Measurements from ENCODE around the gene CCL28. TPM values are rescaled to one million over a fixed set of nuclear protein-coding genes. Genes with fewer than 3 reads are reported as not detected.

CCL28 gene
- total and polyA plus RNA-seq, 2 donors (not counting 1 experiment from before 2014, with no cell fraction given): 1.1 to 2.0 TPM

GRCh38 chr5:43352131-43352530 lies 60.1 kb downstream of the CCL28 start:
- no peak overlapping the region for H2AFZ ChIP-seq (ENCODE audit: low read length)
- no peaks in the 10 kb centered on the region for H3K9me3 ChIP-seq (ENCODE audit: control insufficient read depth, insufficient read depth, low read depth, low read length)
- no peak for DNase-seq (ENCODE audit: low read depth in 2 of 2)
- TF ChIP-seq EZH2 (IDR thresholded peaks at IDR 0.05; ENCODE audit: low read length, missing control alignments): no peak
- TF ChIP-seq CTCF (conservative IDR thresholded peaks at IDR 0.05 in 1 of 2, IDR thresholded peaks at IDR 0.05 in 1 of 2; ENCODE audit: low read depth in 1 of 2, low read length in 2 of 2): no peak
- H3K9ac ChIP-seq (ENCODE audit: insufficient read depth, low read length): no peak overlapping the region
- H3K27ac ChIP-seq (ENCODE audit: insufficient read depth, low read length): no peak overlapping the region
- H3K4me1 ChIP-seq (ENCODE audit: control insufficient read depth, extremely low read depth, insufficient read depth, low read length): no peaks in the 10 kb centered on the region
- peaks cover 6% of the 10 kb centered on the region for H3K27me3 ChIP-seq (ENCODE audit: control insufficient read depth, insufficient read depth, low read length)
- H3K36me3 ChIP-seq (ENCODE audit: control insufficient read depth, insufficient read depth, low read length): no peaks in the 10 kb centered on the region
- H3K79me2 ChIP-seq (ENCODE audit: control insufficient read depth, insufficient read depth, low read length): no peaks in the 10 kb centered on the region
- H4K20me1 ChIP-seq (ENCODE audit: control insufficient read depth, extremely low read depth, insufficient read depth, low read length): no peaks in the 10 kb centered on the region
- no peak overlapping the region for H3K4me2 ChIP-seq (ENCODE audit: extremely low read depth, insufficient read depth, low read length)
- H3K4me3 ChIP-seq (replicated peaks in 1 of 4; ENCODE audit: control extremely low read depth in 1 of 4, insufficient read depth in 1 of 4, low read depth in 3 of 4, low read length in 4 of 4): no peak overlapping the region

GRCh38 chr5:43348861-43349363 lies 63.3 kb downstream of the CCL28 start:
- Histone ChIP-seq H3K4me1 (ENCODE audit: control insufficient read depth, extremely low read depth, insufficient read depth, low read length) (no peaks in the 10 kb centered on the region), H4K20me1 (ENCODE audit: control insufficient read depth, extremely low read depth, insufficient read depth, low read length) (no peaks in the 10 kb centered on the region), H3K9ac (ENCODE audit: insufficient read depth, low read length) (no peak overlapping the region), H3K79me2 (ENCODE audit: control insufficient read depth, insufficient read depth, low read length) (no peaks in the 10 kb centered on the region), H3K4me3 (replicated peaks in 1 of 4; ENCODE audit: control extremely low read depth in 1 of 4, insufficient read depth in 1 of 4, low read depth in 3 of 4, low read length in 4 of 4) (no peak overlapping the region), H3K27me3 (ENCODE audit: control insufficient read depth, insufficient read depth, low read length) (peaks cover 2% of the 10 kb centered on the region), H3K36me3 (ENCODE audit: control insufficient read depth, insufficient read depth, low read length) (no peaks in the 10 kb centered on the region), H2AFZ (ENCODE audit: low read length) (no peak overlapping the region), H3K4me2 (ENCODE audit: extremely low read depth, insufficient read depth, low read length) (no peak overlapping the region), H3K27ac (ENCODE audit: insufficient read depth, low read length) (no peak overlapping the region), H3K9me3 (ENCODE audit: control insufficient read depth, insufficient read depth, low read depth, low read length) (no peaks in the 10 kb centered on the region)
- no peak for TF ChIP-seq CTCF (conservative IDR thresholded peaks at IDR 0.05 in 1 of 2, IDR thresholded peaks at IDR 0.05 in 1 of 2; ENCODE audit: low read depth in 1 of 2, low read length in 2 of 2)
- no peak for DNase-seq (ENCODE audit: low read depth in 2 of 2)

- H3K9ac ChIP-seq (ENCODE audit: insufficient read depth, low read length): no peak overlapping the region
- peaks cover 2% of the 10 kb centered on the region for H3K27me3 ChIP-seq (ENCODE audit: control insufficient read depth, insufficient read depth, low read length)
- no peak overlapping the region for H3K4me3 ChIP-seq (replicated peaks in 1 of 4; ENCODE audit: control extremely low read depth in 1 of 4, insufficient read depth in 1 of 4, low read depth in 3 of 4, low read length in 4 of 4)
- no peak for TF ChIP-seq EZH2 (IDR thresholded peaks at IDR 0.05; ENCODE audit: low read length, missing control alignments)
- TF ChIP-seq CTCF (conservative IDR thresholded peaks at IDR 0.05 in 1 of 2, IDR thresholded peaks at IDR 0.05 in 1 of 2; ENCODE audit: low read depth in 1 of 2, low read length in 2 of 2): no peak
- no peak for DNase-seq (ENCODE audit: low read depth in 2 of 2)
- no peaks in the 10 kb centered on the region for H3K79me2 ChIP-seq (ENCODE audit: control insufficient read depth, insufficient read depth, low read length)
- no peaks in the 10 kb centered on the region for H3K36me3 ChIP-seq (ENCODE audit: control insufficient read depth, insufficient read depth, low read length)
- H3K4me1 ChIP-seq (ENCODE audit: control insufficient read depth, extremely low read depth, insufficient read depth, low read length): no peaks in the 10 kb centered on the region
- H2AFZ ChIP-seq (ENCODE audit: low read length): no peak overlapping the region
- no peaks in the 10 kb centered on the region for H3K9me3 ChIP-seq (ENCODE audit: control insufficient read depth, insufficient read depth, low read depth, low read length)
- H3K4me2 ChIP-seq (ENCODE audit: extremely low read depth, insufficient read depth, low read length): no peak overlapping the region
- no peak overlapping the region for H3K27ac ChIP-seq (ENCODE audit: insufficient read depth, low read length)
- H4K20me1 ChIP-seq (ENCODE audit: control insufficient read depth, extremely low read depth, insufficient read depth, low read length): no peaks in the 10 kb centered on the region
These were observed 64.0 kb downstream of the CCL28 start for GRCh38 chr5:43348207-43348606.

Measured in fibroblast of lung (primary cell).